NCI-H2196 treated with DMSO at 0.1 percent for 48 hours (cell line): ENCODE measurements around the gene LRPAP1.
"Not testable (repeated sequence)": the region's sequence is repeated elsewhere in the genome, so short reads cannot be mapped to it uniquely, and the experiment has no call there.

Experiments
- DNase-seq: peaks from one replicate; lab custom pipeline; 2025; ENCODE audit not compliant: unreplicated experiment; lab: John Stamatoyannopoulos, UW

Gene LRPAP1

DNA sequence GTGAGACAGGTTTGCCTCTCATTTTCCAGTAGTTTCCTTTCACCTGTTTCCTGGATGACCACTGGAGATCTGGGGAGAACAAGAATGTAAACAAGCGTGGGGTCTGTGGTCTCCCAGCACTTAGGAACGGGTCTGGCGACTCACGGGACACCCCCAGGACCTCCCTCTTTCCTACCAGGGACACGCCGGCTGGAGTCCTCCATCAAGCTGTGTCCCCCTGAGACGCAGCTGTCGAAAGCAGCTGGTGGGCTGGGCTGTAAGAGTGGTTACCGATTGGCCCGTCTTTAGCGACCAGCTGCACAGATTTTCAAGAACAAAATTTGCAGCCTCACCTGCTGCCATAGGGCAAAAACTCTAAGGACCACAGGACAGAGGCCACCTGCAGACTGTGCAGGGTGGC is 11.9 kb downstream of the LRPAP1 start:
- DNase-seq, result no peak

- no peak for DNase-seq
Measured at GRCh38 chr4:3519468-3520264, 12.6 kb downstream of the LRPAP1 start.

DNA sequence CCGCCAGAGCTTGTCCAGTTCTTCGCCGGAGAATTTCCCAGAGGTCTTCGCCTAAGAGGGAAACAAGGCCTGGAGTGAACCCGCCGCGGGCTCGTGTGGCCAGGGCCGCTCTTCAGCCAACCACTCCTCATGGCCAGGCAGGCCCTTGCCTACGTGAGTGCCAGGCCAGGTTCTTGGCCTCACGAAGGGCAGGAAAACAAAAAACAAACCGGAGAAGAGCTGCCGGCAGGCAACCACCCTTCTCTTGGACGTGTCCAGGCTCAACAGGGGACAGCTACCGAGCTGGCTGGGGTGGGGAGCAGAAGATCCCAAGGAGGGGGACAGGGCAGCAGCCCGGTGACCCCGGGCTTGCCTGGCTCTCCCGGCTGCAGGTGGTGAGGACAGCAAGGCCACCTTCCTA is 13.3 kb downstream of the LRPAP1 start:
- DNase-seq, result no peak

DNA sequence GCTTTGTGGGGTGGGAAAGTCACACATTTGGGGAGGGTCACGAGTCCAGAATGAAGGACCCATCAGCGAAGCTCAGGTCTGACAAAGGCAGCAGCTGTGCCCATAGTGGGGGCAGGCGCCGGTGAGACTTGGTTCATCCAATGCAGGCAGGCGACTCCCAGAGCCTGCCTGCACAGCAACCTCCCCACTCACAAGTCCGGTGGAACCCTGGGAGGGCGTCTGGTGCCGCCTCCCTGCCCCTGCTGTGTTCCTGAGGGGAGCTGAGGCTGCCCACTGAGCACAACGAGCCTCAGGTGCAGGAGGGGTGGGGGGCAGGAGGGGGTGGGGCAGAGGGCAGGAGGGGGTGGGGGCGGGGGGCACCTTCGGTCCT is 13.7 kb downstream of the LRPAP1 start:
- no peak for DNase-seq

DNA sequence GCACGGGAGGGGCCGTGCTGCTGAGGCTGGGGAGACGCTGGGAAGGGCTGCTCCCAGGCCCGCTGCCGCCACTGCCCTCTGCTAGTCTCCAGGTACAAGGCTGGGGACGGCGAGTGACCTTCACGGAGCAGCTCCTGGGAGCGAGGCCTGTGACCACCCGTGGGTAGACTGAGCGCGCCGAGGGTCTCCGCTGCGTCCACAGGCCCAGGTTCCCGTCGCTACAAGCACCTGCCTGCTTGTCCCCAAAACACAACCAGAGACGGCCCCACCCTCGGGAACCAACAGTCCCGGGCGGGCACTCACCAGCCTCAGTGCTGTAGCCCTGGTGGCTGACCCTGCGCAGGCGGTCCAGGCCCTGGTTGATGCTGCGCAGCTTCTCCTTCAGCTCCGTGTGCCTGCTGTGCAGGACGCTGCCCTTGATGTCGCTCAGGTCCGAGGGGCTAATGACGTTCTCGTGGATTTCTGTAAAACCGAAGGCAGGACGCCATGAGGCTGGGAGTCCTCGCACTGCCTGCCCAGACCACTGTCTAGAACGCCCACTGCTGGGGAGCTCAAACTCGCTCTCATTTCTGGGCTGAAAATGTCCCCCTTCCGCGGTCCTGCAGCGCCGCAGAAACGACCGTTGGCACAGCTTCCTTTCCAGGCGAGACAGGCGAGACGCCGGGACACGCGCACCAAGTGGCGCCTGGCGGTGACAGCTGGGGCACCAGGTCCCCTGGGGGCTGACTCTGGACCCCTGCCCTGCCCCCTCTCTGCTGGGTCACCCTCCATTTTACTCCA is 14.3 kb downstream of the LRPAP1 start:
- DNase-seq, result no peak

DNA sequence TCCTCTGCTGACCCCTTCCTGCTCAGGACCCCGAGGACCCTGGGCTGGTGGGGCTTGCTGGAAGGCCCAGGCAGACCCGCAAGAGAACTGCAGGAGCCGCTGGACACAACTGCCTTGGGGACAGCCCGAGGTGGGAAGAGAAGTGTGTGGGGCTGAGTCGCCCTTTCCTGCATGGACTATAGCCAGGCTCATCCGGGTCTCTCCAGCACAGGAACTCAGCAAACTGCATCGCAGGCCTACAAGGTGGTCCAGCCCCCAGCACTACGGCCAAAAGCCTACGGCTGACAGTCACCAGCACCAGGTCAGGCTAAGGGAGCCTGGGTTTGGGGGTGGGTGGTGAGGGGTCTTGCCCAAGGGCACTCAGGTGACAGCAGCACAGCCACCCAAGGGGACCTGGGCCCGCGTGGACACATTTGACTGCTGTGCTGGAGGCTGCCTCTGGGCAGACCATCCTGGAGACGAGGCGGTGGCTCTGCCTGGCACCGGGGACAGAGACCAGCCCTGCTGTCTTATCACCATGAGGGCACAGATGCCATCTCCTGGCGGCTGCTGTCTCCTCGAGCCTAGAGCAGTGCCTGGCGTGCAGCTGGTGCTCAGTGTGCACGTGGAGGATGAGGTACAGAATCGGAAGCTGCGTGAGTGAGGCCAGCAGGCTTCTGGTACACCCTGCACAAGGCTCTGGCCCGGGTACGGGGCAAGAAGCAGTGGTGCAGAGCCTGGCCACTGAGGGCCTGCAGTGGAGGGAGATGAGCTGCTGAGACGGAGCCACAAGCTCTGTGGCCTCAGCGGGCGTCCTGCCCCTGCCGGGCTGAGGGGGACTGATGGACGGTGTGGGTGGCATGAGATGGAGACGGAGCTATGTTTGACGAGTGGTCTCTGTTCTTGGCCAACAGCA is 15.1 kb downstream of the LRPAP1 start:
- DNase-seq, result no peak

- DNase-seq, result no peak
Measured at GRCh38 chr4:3516061-3516835, 16.0 kb downstream of the LRPAP1 start.

DNA sequence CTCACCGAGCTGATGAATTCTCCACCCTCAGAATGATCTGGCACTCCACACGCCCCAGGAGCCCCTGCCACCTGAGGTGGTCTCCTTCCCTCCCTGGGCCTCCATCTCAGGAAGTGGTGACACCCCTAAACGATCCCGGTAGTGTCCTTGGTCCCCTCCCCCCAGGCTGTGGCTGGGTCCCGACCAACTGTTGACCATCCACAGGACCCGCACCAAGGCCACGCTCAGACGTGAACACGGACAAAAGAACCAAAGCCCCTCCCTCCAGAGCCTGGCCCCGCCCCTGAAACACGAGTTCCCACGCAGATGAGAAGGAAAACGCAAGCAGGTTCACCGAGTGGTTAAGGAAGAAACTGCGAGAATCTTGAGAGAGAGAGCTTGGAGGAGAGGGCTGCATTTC is 16.6 kb downstream of the LRPAP1 start:
- DNase-seq, result no peak

DNA sequence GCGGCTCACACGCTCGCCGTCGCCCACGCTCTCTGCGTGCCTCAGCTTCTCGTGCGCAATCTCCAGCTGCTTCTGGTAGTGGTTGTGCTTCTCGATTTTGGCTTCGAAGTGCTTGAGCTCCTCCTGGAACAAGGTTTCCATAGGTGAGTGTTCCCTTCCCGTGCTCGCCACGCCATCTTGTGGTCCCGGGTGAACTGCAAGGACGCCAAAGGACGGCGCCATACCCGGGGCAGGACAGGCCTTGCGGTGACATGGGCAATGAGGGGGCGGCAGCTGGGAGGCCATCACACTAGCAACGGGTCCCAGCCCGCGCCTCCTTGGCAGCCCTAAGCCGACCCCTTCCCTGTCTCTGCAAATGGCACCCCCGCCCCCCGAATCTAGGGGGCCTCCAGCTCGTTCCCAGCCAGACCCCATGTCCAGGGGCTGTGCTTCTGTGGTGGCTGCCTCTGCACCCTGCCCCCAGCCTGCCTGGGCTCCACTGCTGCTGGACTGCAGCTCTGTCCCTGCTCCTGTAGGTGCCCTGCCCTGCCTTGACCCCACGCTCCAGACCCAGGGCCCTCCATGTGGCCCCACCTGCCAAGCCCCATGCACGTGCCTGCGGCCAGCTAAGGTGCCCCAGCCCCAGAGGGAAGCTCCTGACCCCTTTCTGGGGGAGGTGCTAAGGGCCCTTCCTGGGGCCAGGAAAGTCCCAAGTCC is 17.3 kb downstream of the LRPAP1 start:
- no peak for DNase-seq

- no peak for DNase-seq
Measured at GRCh38 chr4:3514221-3514780, 17.9 kb downstream of the LRPAP1 start.

DNA sequence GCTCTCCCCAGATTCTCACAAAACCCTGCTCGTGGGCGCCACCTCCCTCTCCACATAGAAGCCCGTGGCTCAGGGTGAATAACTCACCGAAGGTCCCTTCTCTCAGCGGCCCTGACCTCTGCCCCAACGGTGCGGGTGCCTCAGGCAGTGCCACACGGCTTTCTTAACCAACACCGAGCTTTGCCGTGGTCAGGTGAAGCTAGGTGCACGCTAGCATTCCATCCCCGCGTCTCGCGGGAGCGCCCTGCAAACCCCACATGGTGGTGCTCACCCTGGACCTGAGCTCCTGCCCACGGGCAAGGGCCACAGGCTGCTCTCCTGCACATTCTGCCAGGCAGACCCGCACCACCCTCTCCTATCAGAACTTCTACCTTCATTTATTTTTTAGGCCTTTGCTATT is 18.4 kb downstream of the LRPAP1 start:
- DNase-seq, result no peak

- no peak for DNase-seq
Measured at GRCh38 chr4:3512719-3513118, 19.5 kb downstream of the LRPAP1 start.

DNA sequence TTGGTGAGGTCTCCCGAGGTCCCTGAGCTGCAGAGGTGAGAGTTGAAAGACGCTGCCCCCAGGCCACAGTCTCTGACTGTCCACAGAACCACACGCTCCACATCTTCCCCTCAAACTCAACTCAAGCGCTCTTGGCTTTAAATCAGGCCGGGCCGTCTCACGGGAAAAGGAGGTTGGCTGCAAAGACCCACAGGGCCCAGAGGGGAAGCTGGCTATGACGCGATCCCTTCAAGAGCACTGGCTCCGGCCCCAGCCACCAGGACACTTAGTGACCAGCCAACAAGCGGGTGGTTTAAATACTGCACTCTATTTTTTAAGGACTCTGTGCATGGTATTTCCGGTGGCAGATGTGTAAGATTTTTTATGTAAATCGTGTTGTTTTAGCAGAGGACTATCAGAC is 19.9 kb downstream of the LRPAP1 start:
- no peak for DNase-seq

- DNase-seq, result not testable (repeated sequence)
Measured at GRCh38 chr4:3511601-3512000, 20.6 kb downstream of the LRPAP1 start.

DNA sequence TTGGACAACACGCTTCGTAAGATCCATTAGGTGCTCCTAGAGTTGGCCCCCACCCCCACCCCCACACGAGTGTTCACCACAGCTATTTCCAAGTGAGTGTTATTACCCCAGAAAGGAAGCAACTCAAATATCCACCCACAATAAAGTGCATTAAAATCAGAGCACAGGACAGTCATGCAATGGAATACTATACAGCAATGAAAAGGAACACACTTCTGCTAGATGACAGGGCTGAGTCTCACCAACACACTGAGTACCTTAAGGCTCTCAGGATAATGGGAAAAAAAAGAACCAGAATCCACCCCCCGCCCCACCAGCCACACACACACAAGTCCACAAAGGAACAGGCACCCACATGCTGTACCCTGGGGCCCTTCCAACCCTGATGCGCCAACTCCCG is 21.0 kb downstream of the LRPAP1 start:
- no peak for DNase-seq

DNA sequence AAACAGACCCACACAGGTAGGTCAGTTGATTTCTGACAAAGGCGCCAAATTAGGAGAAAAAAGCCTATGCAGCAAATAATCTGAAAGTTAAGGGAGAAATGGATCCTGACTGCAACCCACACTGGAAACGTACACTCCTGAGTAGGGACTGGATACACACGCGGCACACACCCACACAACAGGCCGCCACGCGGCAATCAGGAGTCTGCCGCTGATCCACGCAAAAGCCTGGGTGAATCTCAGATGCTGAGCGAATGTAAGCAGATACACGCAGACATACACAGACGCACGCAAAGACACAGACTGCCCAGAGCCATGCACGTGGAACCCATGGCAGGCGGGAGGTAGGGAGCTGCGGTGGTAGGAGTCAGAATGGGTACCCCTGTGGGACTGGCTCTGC is 21.7 kb downstream of the LRPAP1 start:
- DNase-seq, result no peak

DNA sequence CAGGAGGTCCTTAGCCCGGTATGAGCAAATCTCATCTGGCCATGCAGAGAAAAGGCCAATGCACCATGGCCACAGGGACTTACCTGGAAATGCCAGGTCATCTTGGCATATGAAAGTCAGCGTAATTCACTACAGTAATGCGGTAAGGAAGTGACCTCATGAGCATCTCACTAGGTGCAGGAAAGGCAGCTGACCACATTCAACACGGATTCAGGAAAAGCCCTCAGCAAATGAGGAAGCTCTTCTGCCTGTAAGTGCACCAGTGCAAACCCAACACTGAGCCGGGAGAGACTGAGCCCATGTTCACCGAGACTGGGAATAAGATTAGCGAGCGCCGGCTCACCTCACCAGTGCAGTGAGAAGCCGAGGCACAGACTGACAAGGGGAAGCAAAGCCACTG is 23.7 kb downstream of the LRPAP1 start:
- no peak for DNase-seq

DNA sequence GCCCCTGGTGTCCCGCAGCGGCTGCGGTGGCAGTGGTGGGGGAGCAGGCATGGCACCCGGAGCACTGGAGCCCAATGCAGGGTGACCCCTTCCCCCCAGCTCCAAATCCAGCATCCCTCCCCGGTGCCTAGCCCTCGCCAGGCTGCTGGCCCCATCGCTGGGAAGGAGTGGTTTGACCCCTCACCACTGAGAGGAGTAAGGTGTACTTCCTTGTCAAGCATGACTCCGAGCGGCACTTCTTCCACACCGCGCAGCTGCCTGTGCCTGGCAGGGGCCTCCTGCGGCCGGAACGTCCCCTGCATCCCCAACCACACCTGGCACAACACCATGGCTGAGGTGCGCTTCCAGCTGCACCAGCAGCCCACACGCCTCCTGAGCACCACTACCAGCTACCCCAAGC is 27.0 kb downstream of the LRPAP1 start:
- DNase-seq, result no peak

DNA sequence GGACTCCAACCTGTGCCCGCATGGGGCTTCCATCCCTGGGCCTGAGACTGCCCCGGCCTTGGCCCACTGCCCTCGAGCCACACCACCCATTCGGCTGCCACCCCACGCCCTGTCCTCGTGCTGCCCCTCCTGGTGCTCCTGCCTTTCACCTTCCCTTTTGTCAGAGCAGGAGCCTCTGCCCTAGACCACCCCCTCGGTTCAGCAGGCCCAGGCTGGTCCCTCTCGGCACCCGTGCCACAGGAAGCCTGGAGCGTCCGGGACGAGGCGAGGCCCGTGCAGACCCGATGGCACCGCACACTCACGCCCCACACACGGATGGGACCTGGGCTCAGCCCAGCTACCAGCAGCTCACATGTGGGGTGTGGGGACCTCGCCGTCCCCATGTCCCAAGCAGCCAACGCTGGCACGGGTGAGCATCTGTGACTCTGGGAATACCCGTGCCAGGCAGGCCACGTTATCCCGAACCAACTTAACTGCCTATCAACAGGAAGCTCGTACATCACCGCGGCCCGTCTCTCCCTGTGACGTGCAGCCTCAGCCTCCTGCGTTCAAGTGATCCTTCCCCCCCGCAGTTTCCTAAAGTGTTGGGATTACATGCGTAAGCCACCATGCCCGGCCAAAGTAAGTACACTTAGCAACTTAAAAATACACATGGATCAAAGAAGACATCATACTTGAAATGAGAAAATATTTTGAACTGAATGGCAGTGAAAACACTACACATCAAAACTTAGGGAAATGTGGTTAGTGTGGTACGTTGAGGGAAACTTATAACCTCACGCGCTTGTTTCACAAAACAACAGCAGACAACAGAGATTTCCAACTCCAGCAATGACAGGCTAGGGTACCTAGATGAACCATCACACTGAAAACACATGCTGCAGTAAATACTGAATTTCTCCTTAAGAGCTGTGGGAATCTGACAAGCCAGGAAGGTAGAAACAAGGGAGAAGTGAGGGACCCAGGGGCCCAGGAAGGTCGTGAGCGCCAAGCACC is 29.0 kb downstream of the LRPAP1 start:
- no peak for DNase-seq
